COLO829 (cell line): ENCODE results near the gene KIF5C.

Experiments used
- DNase-seq: peaks from one replicate; pipeline ENCODE4 v3.0.0; 2012; ENCODE audit warnings: low spot score

The KIF5C gene

GRCh38 chr2:148990968-148991367, 115.9 kb downstream of the KIF5C start:
- no peak for DNase-seq

- DNase-seq, result no peak
These were observed 117.4 kb downstream of the KIF5C start for GRCh38 chr2:148992448-148992847.

- DNase-seq, result no peak
These were observed 118.3 kb downstream of the KIF5C start for GRCh38 chr2:148993351-148993750.

GRCh38 chr2:148994341-148994740, 119.3 kb downstream of the KIF5C start:
- no peak for DNase-seq

- DNase-seq, result no peak
These were observed 121.8 kb downstream of the KIF5C start for GRCh38 chr2:148996805-148997204.

GRCh38 chr2:148998165-148998830, 123.3 kb downstream of the KIF5C start:
- no peak for DNase-seq

GRCh38 chr2:148998831-148999200, 123.8 kb downstream of the KIF5C start:
- no peak for DNase-seq

- no peak for DNase-seq
These were observed 124.5 kb downstream of the KIF5C start for GRCh38 chr2:148999451-148999921.

- no peak for DNase-seq
These were observed 125.3 kb downstream of the KIF5C start for GRCh38 chr2:149000158-149000938.

- no peak for DNase-seq
These were observed 126.5 kb downstream of the KIF5C start for GRCh38 chr2:149001496-149001895.

GRCh38 chr2:149002378-149002890, 127.4 kb downstream of the KIF5C start:
- DNase-seq, result no peak

GRCh38 chr2:149002891-149003740, 128.1 kb downstream of the KIF5C start:
- no peak for DNase-seq

- no peak for DNase-seq
These were observed 129.8 kb downstream of the KIF5C start for GRCh38 chr2:149004836-149005235.

GRCh38 chr2:149005471-149006077, 130.5 kb downstream of the KIF5C start:
- no peak for DNase-seq

GRCh38 chr2:149006883-149007543, 132.0 kb downstream of the KIF5C start:
- DNase-seq, result no peak

- no peak for DNase-seq
These were observed 133.4 kb downstream of the KIF5C start for GRCh38 chr2:149008381-149008780.

- DNase-seq, result no peak
These were observed 134.8 kb downstream of the KIF5C start for GRCh38 chr2:149009576-149010461.

- DNase-seq, result no peak
These were observed 137.5 kb downstream of the KIF5C start for GRCh38 chr2:149012545-149012944.

GRCh38 chr2:149015501-149015900, 140.5 kb downstream of the KIF5C start:
- DNase-seq, result no peak

GRCh38 chr2:149015926-149016563, 141.0 kb downstream of the KIF5C start:
- DNase-seq, result no peak
